Liver (tissue), 9 donors: ENCODE data around the gene PI4K2A. TPM values are rescaled to one million over a fixed set of nuclear protein-coding genes. Genes with fewer than 3 reads are reported as not detected.

Experiments
- DNase-seq: peaks from one replicate; pipeline ENCODE4 v3.0.0-alpha.2; 2017; ENCODE audit warnings: low spot score
- H3K27ac ChIP-seq, 2 donors: one replicate each; pipeline ENCODE4 v1.7.0; 2013; ENCODE audit warnings: inconsistent platforms in 2 of 2, low read length in 2 of 2, control low read depth in 1 of 2, low read depth in 1 of 2, mild to moderate bottlenecking in 1 of 2
- H3K27me3 ChIP-seq, 4 donors: one replicate each; pipeline versions ENCODE4 v1.6.1 to v1.7.0; 2013; ENCODE audit warnings: low read length in 3 of 4, inconsistent platforms in 1 of 4, mild to moderate bottlenecking in 1 of 4, moderate library complexity in 1 of 4; ENCODE audit not compliant: control insufficient read depth in 4 of 4, insufficient read depth in 4 of 4
- H3K36me3 ChIP-seq, 4 donors: one replicate each; pipeline versions ENCODE4 v1.6.1 to v1.7.0; 2013; ENCODE audit warnings: low read length in 3 of 4, mild to moderate bottlenecking in 3 of 4, low read depth in 1 of 4, moderate library complexity in 1 of 4; ENCODE audit not compliant: control insufficient read depth in 4 of 4, insufficient read depth in 3 of 4
- H3K4me1 ChIP-seq, 4 donors: one replicate each; pipeline versions ENCODE4 v1.6.1 to v1.7.0; 2013; ENCODE audit warnings: low read length in 3 of 4, mild to moderate bottlenecking in 3 of 4, moderate library complexity in 1 of 4; ENCODE audit not compliant: control insufficient read depth in 4 of 4, insufficient read depth in 4 of 4
- H3K4me3 ChIP-seq, 3 donors: one replicate each; pipeline versions ENCODE4 v1.6.1 to v1.7.0; 2013; ENCODE audit warnings: low read length in 3 of 3, control low read depth in 1 of 3, low read depth in 1 of 3, mild to moderate bottlenecking in 1 of 3
- H3K9ac ChIP-seq, 2 donors: one replicate each; pipeline ENCODE4 v1.7.0; 2013; ENCODE audit warnings: low read length in 2 of 2, mild to moderate bottlenecking in 2 of 2, moderate library complexity in 2 of 2, control low read depth in 1 of 2, low read depth in 1 of 2
- H3K9me3 ChIP-seq, 4 donors: one replicate each; pipeline versions ENCODE4 v1.6.1 to v1.7.0; 2013; ENCODE audit warnings: low read length in 3 of 4; ENCODE audit not compliant: control insufficient read depth in 4 of 4
- EGR1 ChIP-seq, 2 donors: IDR thresholded peaks; 2 replicates each; pipeline ENCODE4 v1.6.1; 2016 to 2018; ENCODE audit warnings: antibody characterized with exemption in 2 of 2, low read depth in 2 of 2
- FOXA1 ChIP-seq: IDR thresholded peaks from 2 replicates; pipeline ENCODE4 v1.6.1; 2016; ENCODE audit warnings: antibody characterized with exemption
- FOXA2 ChIP-seq: IDR thresholded peaks from 2 replicates; pipeline ENCODE4 v1.6.1; 2016; ENCODE audit warnings: antibody characterized with exemption
- HNF4A ChIP-seq, 2 donors: conservative IDR thresholded peaks; 2 replicates each; pipeline ENCODE4 v1.6.1; 2016; ENCODE audit warnings: antibody characterized with exemption in 2 of 2, mild to moderate bottlenecking in 2 of 2
- HNF4G ChIP-seq: IDR thresholded peaks from 2 replicates; pipeline ENCODE4 v1.6.1; 2016; ENCODE audit warnings: antibody characterized with exemption
- NR2F2 ChIP-seq: IDR thresholded peaks from 2 replicates; pipeline ENCODE4 v1.6.1; 2016; ENCODE audit warnings: antibody characterized with exemption
- RXRA ChIP-seq, 2 donors: IDR thresholded peaks; 2 replicates each; pipeline ENCODE4 v1.6.1; 2017 to 2018; ENCODE audit warnings: antibody characterized with exemption in 2 of 2, mild to moderate bottlenecking in 1 of 2
- SP1 ChIP-seq: IDR thresholded peaks from 2 replicates; pipeline ENCODE4 v1.6.1; 2018; ENCODE audit warnings: antibody characterized with exemption, mild to moderate bottlenecking
- TAF1 ChIP-seq: conservative IDR thresholded peaks from 2 replicates; pipeline ENCODE4 v1.6.1; 2016; ENCODE audit warnings: antibody characterized with exemption, mild to moderate bottlenecking
- YY1 ChIP-seq: IDR thresholded peaks from 2 replicates; pipeline ENCODE4 v1.6.1; 2016; ENCODE audit warnings: antibody characterized with exemption, mild to moderate bottlenecking
- WGBS: extraction: QIAGEN DNeasy Blood & Tissue Kit; methylation state at CpG from one replicate; pipeline ENCODE4 v1.1.7; 2013; 5-methylcytosine and 5-hydroxymethylcytosine counted together
- polyA plus RNA-seq, 2 donors: library from polyadenylated mRNA; stranded (reverse) in 1 of 2; unstranded in 1 of 2; fragments of 200-250 nt in 1 of 2; fragments of >200 nt in 1 of 2; fragmentation: Nextera tagmentation in 1 of 2; extraction: Ambion mirVana in 1 of 2; gene quantifications; one replicate each; pipeline versions ENCODE4 v1.2.1 to v1.2.3, GENCODE V29; 2013 to 2015
- total RNA-seq, 2 donors: library from RNA; depleted of rRNA; stranded (reverse); fragments of >200 nt; gene quantifications; one replicate each; pipeline ENCODE4 v1.2.3, GENCODE V29; 2014
- TF ChIP-seq, protein P1 (sequence below): IDR thresholded peaks from 2 replicates; pipeline ENCODE4 v1.6.1; 2016; ENCODE audit warnings: antibody characterized with exemption, mild to moderate bottlenecking
- donor health status: healthy.
- donor health status: healthy.
- donor health status: healthy.
- donor health status: healthy.
- donor health status: healthy.

The PI4K2A gene
- total and polyA plus RNA-seq, 4 donors: 4.4 to 17.6 (median 11.2) TPM

DNA sequence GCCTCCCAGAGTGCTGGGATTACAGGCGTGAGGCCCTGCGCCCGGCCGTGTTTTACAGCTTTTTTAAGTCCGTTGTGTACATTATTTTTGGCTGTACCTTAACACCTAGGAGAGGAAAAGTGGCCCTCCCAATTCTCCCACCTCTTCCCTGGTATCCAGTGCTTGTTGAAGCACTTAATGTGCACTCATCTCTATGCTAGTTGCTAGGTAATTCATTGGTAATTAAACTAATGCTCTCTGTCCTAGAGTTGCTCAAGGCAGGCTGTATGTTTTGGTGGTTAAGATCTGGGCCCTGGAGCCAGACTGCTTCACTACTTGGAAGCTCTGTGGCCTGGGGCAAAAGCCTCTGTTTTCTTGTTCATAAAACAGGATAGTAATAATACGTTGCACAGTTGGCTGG is 27.0 kb downstream of the PI4K2A start:
- peaks cover 2 to 6% (median 5%) of the 10 kb centered on the region in 4 donors for H3K36me3 ChIP-seq
- WGBS: 86% methylated on average over 6 of the region's 6 CpGs
- no peak overlapping the region for H3K4me3 ChIP-seq

GRCh38 chr10:97669571-97669970 is 29.1 kb downstream of the PI4K2A start:
- 70% methylated on average over 1 of the region's 1 CpG for WGBS

More for the DNA sequence above, 27.0 kb downstream of the PI4K2A start:
- H3K9ac ChIP-seq: no peak overlapping the region
- no peaks in the 10 kb centered on the region for H3K27me3 ChIP-seq
- no peaks in the 10 kb centered on the region for H3K9me3 ChIP-seq
- no peak for TF ChIP-seq HNF4A (conservative IDR thresholded peaks at IDR 0.05)
- no peak for TF ChIP-seq SP1
- no peak for TF ChIP-seq FOXA1
- no peak for TF ChIP-seq HNF4G
- TF ChIP-seq YY1: no peak
- no peak for TF ChIP-seq TAF1
- TF ChIP-seq, protein P1, sequence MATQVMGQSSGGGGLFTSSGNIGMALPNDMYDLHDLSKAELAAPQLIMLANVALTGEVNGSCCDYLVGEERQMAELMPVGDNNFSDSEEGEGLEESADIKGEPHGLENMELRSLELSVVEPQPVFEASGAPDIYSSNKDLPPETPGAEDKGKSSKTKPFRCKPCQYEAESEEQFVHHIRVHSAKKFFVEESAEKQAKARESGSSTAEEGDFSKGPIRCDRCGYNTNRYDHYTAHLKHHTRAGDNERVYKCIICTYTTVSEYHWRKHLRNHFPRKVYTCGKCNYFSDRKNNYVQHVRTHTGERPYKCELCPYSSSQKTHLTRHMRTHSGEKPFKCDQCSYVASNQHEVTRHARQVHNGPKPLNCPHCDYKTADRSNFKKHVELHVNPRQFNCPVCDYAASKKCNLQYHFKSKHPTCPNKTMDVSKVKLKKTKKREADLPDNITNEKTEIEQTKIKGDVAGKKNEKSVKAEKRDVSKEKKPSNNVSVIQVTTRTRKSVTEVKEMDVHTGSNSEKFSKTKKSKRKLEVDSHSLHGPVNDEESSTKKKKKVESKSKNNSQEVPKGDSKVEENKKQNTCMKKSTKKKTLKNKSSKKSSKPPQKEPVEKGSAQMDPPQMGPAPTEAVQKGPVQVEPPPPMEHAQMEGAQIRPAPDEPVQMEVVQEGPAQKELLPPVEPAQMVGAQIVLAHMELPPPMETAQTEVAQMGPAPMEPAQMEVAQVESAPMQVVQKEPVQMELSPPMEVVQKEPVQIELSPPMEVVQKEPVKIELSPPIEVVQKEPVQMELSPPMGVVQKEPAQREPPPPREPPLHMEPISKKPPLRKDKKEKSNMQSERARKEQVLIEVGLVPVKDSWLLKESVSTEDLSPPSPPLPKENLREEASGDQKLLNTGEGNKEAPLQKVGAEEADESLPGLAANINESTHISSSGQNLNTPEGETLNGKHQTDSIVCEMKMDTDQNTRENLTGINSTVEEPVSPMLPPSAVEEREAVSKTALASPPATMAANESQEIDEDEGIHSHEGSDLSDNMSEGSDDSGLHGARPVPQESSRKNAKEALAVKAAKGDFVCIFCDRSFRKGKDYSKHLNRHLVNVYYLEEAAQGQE: no peak
- no peak for TF ChIP-seq NR2F2
- TF ChIP-seq EGR1 (IDR thresholded peaks at IDR 0.05; ENCODE audit: low read depth in 2 of 2): no peak
- H3K4me1 ChIP-seq: peaks cover 0 to 21% (median 11%) of the 10 kb centered on the region in 4 donors
- no peak overlapping the region for H3K27ac ChIP-seq
- no peak for DNase-seq

More at GRCh38 chr10:97669571-97669970, 29.1 kb downstream of the PI4K2A start:
- Histone ChIP-seq H3K36me3 (peaks cover 3 to 19% (median 5%) of the 10 kb centered on the region in 4 donors), H3K27me3 (no peaks in the 10 kb centered on the region), H3K27ac (no peak overlapping the region), H3K4me1 (peaks cover 0 to 14% (median 7%) of the 10 kb centered on the region in 4 donors), H3K4me3 (no peak overlapping the region), H3K9me3 (no peaks in the 10 kb centered on the region), H3K9ac (no peak overlapping the region)
- TF ChIP-seq RXRA (IDR thresholded peaks at IDR 0.05): no peak
- TF ChIP-seq, protein P1: no peak
- TF ChIP-seq FOXA1: no peak
- TF ChIP-seq FOXA2: no peak
- no peak for TF ChIP-seq SP1
- DNase-seq: no peak
